K562 (cell line): ENCODE results near the gene ERICH6. TPM values are rescaled to one million over a fixed set of nuclear protein-coding genes. Genes with fewer than 3 reads are reported as not detected.

ENCODE experiments used
- CBX8 ChIP-seq: fragments of 200-600 bp; sonication (generic); IDR thresholded peaks from 2 replicates; pipeline ENCODE4 v1.6.1; 2012; ENCODE audit warnings: borderline replicate concordance, mixed run types, low read depth, mild to moderate bottlenecking, moderate library complexity, mixed read lengths, low read length, control low read depth, inconsistent platforms; ENCODE audit not compliant: poor library complexity, severe bottlenecking; ENCODE audit errors: extremely low read depth
- GTF2F1 ChIP-seq: IDR thresholded peaks from 2 replicates; pipeline ENCODE4 v1.6.1; 2011; ENCODE audit warnings: low read depth, low read length, improper control_type of control experiment
- MAZ ChIP-seq, 2 experiments: fragments of 450-650 bp in 1 of 2; sonication (generic) in 1 of 2; formaldehyde crosslinking; IDR thresholded peaks in 1 of 2; conservative IDR thresholded peaks in 1 of 2; 2 replicates each; pipeline versions ENCODE4 v1.4.0 to v1.5.0; 2020; ENCODE audit warnings: mild to moderate bottlenecking in 1 of 2, missing genetic modification reagents in 1 of 2
- MEIS2 ChIP-seq: fragments of 450-650 bp; IDR thresholded peaks from 2 replicates; pipeline ENCODE4 v1.6.1; 2014; ENCODE audit warnings: mild to moderate bottlenecking; ENCODE audit not compliant: partially characterized antibody
- MIER1 ChIP-seq: fragments of 450-650 bp; IDR thresholded peaks from 2 replicates; pipeline ENCODE4 v1.6.1; 2016; ENCODE audit warnings: antibody characterized with exemption, mild to moderate bottlenecking, low read depth
- NONO ChIP-seq, 2 experiments: fragments of 200-400 bp in 1 of 2; fragments of 450-650 bp in 1 of 2; formaldehyde crosslinking in 1 of 2; IDR thresholded peaks; 2 replicates each; pipeline ENCODE4 v1.6.1; 2017; ENCODE audit warnings: low read depth in 2 of 2, mild to moderate bottlenecking in 2 of 2, moderate library complexity in 2 of 2, low read length in 1 of 2
- SMARCB1 ChIP-seq: IDR thresholded peaks from 2 replicates; pipeline ENCODE4 v1.6.1; 2011; ENCODE audit warnings: improper control_type of control experiment, low read depth; ENCODE audit not compliant: insufficient read length
- TAF9B ChIP-seq: fragments of 450-650 bp; IDR thresholded peaks from 2 replicates; pipeline ENCODE4 v1.6.1; 2018; ENCODE audit warnings: mild to moderate bottlenecking; ENCODE audit not compliant: partially characterized antibody
- ZKSCAN3 ChIP-seq: fragments of 250-450 bp; sonication (Bioruptor Pico); IDR thresholded peaks from 2 replicates; pipeline ENCODE4 v1.4.0; 2020
- ZNF57 ChIP-seq: fragments of 450-650 bp; formaldehyde crosslinking; IDR thresholded peaks from 2 replicates; pipeline ENCODE4 v1.4.0; 2020; ENCODE audit warnings: mild to moderate bottlenecking, moderate library complexity
- ZSCAN29 ChIP-seq: fragments of 450-650 bp; IDR thresholded peaks from 2 replicates; pipeline ENCODE4 v1.6.1; 2017
- polyA plus RNA-seq, 8 experiments: library from polyadenylated mRNA; depleted of rRNA in 4 of 8; stranded (reverse) in 5 of 8; unstranded in 3 of 8; fragments of >200 nt; fragmentation: Nextera tagmentation in 2 of 8; fragmentation: Illumina TruSeq in 1 of 8; extraction: Ambion mirVana in 2 of 8; extraction: Trizol in 1 of 8; gene quantifications; 2 replicates each; pipeline versions ENCODE4 v1.2.1 to v1.2.3, GENCODE V29; 2011 to 2014; ENCODE audit warnings: inconsistent platforms in 1 of 8, missing spikeins in 1 of 8
- total RNA-seq, 7 experiments: library from RNA; depleted of rRNA in 6 of 7; stranded (reverse); fragments of >200 nt in 6 of 7; fragmentation: Illumina TruSeq in 2 of 7; extraction: Trizol in 2 of 7; gene quantifications; 2 replicates each; pipeline versions ENCODE4 v1.2.1 to v1.2.3, GENCODE V29; 2011 to 2021; ENCODE audit warnings: low replicate concordance in 1 of 7
- TF ChIP-seq, protein P1 (sequence below): IDR thresholded peaks from 2 replicates; pipeline ENCODE4 v1.6.1; 2014; ENCODE audit warnings: antibody characterized with exemption
- TF ChIP-seq, protein P2 (sequence below): IDR thresholded peaks from 2 replicates; pipeline ENCODE4 v1.6.1; 2016; ENCODE audit warnings: missing genetic modification characterization, missing compliant biosample characterization
- TF ChIP-seq, protein P3 (sequence below): fragments of 250-450 bp; sonication (Bioruptor Pico); IDR thresholded peaks from 2 replicates; pipeline ENCODE4 v1.4.0; 2020
- TF ChIP-seq, protein P4 (sequence below): fragments of 450-650 bp; IDR thresholded peaks from 2 replicates; pipeline ENCODE4 v1.6.1; 2016; ENCODE audit warnings: low read depth

Gene ERICH6
- total and polyA plus RNA-seq, 9 of the 15 experiments (the other 6 are each of a cell fraction or from before 2014, with no cell fraction given): not detected

DNA sequence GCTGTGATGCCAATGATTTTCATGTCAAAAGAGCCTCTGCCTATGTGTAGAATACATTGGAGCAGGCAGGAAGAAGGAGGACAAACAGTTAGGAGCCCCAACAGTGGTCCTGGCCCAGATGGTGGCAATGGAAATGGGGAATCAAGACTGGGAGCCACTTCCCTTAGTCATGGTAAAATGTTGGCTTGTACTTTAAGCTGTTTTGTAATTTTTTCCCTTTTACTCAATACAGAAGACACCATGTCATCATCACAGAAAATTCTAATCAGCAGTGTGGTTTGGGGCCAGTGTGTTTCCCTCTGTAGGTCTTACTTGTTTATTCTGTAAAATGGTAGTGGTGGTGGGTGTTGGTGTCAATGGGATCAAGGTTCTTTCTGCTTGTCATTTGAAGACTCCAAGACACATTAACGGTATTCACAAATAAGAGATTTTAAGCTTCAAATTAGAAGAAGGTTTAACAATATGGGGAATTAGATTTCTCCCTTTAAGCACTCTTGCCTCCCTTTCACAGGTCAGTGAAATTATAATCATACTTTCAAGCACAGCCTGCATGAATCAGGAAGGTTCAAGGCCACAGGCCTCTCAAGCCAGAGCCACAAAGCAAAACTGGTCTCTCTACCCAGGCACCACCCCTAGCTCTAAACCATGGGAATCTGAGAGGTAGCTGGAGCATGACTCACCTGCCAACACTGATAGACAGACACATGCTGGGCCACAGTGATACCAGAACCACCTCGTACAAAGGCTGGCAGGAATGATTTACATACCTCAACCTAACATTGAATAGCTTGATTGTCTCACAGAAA, 34.4 kb upstream of the ERICH6 start (continued):
- TF ChIP-seq, protein P1, sequence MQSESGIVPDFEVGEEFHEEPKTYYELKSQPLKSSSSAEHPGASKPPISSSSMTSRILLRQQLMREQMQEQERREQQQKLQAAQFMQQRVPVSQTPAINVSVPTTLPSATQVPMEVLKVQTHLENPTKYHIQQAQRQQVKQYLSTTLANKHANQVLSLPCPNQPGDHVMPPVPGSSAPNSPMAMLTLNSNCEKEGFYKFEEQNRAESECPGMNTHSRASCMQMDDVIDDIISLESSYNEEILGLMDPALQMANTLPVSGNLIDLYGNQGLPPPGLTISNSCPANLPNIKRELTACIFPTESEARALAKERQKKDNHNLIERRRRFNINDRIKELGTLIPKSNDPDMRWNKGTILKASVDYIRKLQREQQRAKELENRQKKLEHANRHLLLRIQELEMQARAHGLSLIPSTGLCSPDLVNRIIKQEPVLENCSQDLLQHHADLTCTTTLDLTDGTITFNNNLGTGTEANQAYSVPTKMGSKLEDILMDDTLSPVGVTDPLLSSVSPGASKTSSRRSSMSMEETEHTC: no peak; the same call in 1 of the 2 replicates
- TF ChIP-seq SMARCB1 (no peak), MAZ (CRISPR knock-in tag; conservative IDR thresholded peaks at IDR 0.05 in 1 of 2, IDR thresholded peaks at IDR 0.05 in 1 of 2) (no peak), MIER1 (no peak), ZKSCAN3 (CRISPR knock-in tag) (no peak), NONO (IDR thresholded peaks at IDR 0.05; ENCODE audit: low read depth in 2 of 2, low read length in 1 of 2) (no peak; a peak in 1 of 4 replicates), GTF2F1 (no peak), TAF9B (no peak), ZNF57 (no peak), CBX8 (no peak), MEIS2 (peak; percentile 94), ZSCAN29 (no peak)
- TF ChIP-seq, protein P2, sequence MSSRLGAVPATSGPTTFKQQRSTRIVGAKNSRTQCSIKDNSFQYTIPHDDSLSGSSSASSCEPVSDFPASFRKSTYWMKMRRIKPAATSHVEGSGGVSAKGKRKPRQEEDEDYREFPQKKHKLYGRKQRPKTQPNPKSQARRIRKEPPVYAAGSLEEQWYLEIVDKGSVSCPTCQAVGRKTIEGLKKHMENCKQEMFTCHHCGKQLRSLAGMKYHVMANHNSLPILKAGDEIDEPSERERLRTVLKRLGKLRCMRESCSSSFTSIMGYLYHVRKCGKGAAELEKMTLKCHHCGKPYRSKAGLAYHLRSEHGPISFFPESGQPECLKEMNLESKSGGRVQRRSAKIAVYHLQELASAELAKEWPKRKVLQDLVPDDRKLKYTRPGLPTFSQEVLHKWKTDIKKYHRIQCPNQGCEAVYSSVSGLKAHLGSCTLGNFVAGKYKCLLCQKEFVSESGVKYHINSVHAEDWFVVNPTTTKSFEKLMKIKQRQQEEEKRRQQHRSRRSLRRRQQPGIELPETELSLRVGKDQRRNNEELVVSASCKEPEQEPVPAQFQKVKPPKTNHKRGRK (tag): no peak
- TF ChIP-seq, protein P3, sequence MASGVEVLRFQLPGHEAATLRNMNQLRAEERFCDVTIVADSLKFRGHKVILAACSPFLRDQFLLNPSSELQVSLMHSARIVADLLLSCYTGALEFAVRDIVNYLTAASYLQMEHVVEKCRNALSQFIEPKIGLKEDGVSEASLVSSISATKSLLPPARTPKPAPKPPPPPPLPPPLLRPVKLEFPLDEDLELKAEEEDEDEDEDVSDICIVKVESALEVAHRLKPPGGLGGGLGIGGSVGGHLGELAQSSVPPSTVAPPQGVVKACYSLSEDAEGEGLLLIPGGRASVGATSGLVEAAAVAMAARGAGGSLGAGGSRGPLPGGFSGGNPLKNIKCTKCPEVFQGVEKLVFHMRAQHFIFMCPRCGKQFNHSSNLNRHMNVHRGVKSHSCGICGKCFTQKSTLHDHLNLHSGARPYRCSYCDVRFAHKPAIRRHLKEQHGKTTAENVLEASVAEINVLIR (CRISPR knock-in tag): no peak
- TF ChIP-seq, protein P4, sequence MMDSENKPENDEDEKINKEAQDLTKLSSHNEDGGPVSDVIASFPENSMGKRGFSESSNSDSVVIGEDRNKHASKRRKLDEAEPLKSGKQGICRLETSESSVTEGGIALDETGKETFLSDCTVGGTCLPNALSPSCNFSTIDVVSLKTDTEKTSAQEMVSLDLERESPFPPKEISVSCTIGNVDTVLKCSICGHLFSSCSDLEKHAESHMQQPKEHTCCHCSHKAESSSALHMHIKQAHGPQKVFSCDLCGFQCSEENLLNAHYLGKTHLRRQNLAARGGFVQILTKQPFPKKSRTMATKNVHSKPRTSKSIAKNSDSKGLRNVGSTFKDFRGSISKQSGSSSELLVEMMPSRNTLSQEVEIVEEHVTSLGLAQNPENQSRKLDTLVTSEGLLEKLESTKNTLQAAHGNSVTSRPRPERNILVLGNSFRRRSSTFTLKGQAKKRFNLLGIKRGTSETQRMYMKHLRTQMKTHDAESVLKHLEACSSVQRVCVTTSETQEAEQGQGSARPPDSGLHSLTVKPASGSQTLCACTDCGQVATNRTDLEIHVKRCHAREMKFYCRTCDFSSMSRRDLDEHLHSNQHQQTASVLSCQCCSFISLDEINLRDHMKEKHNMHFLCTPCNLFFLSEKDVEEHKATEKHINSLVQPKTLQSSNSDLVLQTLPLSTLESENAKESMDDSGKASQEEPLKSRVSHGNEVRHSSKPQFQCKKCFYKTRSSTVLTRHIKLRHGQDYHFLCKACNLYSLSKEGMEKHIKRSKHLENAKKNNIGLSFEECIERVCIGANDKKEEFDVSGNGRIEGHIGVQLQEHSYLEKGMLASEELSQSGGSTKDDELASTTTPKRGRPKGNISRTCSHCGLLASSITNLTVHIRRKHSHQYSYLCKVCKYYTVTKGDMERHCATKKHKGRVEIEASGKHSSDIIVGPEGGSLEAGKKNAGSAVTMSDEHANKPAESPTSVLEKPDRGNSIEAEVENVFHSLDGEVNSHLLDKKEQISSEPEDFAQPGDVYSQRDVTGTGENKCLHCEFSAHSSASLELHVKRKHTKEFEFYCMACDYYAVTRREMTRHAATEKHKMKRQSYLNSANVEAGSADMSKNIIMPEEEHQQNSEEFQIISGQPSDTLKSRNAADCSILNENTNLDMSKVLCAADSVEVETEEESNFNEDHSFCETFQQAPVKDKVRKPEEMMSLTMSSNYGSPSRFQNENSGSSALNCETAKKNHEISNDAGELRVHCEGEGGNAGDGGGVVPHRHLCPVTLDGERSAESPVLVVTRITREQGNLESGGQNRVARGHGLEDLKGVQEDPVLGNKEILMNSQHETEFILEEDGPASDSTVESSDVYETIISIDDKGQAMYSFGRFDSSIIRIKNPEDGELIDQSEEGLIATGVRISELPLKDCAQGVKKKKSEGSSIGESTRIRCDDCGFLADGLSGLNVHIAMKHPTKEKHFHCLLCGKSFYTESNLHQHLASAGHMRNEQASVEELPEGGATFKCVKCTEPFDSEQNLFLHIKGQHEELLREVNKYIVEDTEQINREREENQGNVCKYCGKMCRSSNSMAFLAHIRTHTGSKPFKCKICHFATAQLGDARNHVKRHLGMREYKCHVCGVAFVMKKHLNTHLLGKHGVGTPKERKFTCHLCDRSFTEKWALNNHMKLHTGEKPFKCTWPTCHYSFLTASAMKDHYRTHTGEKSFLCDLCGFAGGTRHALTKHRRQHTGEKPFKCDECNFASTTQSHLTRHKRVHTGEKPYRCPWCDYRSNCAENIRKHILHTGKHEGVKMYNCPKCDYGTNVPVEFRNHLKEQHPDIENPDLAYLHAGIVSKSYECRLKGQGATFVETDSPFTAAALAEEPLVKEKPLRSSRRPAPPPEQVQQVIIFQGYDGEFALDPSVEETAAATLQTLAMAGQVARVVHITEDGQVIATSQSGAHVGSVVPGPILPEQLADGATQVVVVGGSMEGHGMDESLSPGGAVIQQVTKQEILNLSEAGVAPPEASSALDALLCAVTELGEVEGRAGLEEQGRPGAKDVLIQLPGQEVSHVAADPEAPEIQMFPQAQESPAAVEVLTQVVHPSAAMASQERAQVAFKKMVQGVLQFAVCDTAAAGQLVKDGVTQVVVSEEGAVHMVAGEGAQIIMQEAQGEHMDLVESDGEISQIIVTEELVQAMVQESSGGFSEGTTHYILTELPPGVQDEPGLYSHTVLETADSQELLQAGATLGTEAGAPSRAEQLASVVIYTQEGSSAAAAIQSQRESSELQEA: no peak
